NCI-H82 (cell line): ENCODE data around the gene DUSP28.
"Not testable (repeated sequence)": the region's sequence is repeated elsewhere in the genome, so short reads cannot be mapped to it uniquely, and the experiment has no call there.

Experiments
- DNase-seq: peaks from one replicate; lab custom pipeline; 2025; lab: John Stamatoyannopoulos, UW

DUSP28 gene

GRCh38 chr2:240560480-240561324, 545 bp downstream of the DUSP28 start:
- peak; percentile 99 for DNase-seq

DNA sequence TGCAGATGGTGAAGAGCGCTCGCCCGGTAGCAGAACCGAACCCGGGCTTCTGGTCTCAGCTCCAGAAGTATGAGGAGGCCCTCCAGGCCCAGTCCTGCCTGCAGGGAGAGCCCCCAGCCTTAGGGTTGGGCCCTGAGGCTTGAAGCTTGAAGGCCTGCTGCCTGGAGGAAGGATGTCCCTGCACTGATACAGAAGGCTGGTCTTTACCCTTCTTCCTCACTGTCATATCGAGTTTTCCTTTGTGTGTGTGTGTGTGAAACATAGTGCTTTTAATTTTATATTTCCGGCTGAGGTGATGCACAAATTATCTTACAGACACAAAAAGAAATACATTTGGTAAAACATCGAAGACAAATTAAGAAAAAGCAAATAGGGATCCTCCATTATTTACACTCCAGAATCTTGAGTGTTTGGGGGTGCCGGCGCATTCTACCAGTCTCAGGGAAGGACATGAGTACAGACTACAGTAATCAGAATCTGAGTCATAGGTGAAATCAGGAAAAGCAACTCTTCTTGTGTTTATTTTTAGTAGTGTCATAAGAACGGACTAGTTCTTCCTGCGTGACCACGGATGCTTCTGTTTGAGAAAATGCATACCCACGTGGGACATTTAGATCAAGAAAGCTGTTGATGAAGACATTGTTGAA, 1.3 kb downstream of the DUSP28 start:
- DNase-seq, result no peak

DNA sequence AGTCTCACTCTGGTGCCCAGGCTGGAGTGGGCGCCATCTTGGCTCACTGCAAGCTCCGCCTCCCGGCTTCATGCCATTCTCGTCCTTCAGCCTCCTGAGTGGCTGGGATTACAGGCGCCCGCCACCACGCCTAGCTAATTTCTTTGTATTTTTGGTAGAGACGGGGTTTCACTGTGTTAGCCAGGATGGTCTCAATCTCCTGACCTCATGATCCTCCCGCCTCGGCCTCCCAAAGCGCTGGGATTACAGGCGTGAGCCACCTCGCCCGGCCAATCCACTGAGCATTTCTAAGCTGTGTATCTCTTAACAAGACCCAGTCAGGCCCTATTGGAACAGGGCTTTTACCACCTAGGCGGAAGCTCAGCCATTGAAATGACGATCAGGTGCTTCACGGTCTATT, 3.1 kb downstream of the DUSP28 start:
- DNase-seq, result not testable (repeated sequence)

DNA sequence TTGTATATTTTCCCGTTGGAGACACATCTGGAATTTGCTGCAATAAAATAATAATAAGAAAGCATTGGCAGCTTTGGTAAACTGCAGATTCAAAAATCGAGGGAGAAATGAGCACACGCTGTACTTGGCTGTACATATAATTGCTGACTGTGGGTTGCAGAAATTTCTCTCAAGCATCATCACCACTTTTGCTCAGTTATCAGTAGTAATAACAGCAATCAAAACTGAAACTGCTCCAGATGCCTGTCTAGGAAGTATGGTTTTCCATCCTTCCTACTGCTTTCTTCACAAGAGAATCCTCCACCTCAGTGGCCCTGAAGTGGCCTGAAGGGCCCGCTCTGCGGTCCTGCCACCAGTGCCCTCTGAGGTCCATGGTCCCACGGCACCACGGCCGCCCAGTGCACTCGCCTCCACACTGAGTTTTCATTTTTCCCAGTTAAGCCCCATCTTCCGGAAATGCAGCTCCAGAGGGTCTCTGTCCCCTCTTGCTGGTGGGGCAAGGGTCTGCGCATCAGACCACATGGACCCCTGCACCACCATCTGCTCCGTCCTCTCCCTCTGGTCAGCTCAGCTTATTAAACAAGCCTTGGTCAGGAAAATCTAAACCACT, 3.9 kb downstream of the DUSP28 start:
- DNase-seq, result no peak

DNA sequence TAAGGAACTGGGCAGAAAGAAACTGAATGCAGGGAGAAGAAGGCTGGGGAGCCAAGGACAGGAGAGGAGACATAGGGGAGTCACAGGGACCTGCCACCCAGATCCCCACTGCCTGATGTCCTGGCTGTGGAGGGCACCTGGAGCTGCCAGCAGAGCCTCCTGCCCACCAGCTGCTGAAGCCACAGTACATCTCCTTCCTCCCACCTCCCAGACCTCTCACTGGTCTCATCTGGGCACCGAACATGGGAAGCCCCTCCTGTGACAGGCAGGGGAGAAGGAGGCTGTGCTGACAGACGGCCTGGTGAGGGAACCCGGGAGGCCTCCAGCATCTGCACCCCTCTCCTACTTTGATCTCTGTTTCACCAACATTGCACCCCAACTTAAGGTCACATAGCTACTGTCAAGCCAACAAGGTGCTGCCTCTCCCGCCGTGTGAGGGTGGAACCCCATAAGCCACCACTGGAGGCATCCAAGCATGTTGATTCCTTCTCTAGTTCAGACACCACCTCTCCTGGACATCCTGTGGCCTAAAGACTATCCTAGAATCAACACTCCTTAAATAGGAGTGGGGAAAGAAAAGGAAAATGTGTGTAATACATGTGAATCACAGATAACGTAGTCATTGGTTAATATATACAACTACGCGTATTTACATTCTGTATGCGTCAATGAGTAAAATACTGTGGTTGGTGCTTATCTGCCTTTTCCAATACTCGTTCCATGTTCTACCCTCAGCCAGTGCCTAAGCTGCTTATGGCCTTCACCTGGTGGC, 4.6 kb downstream of the DUSP28 start:
- peak; percentile 21 for DNase-seq

- DNase-seq, result peak; percentile 51
Measured at GRCh38 chr2:240565333-240566202, 5.4 kb downstream of the DUSP28 start.

GRCh38 chr2:240566203-240567136, 6.3 kb downstream of the DUSP28 start:
- DNase-seq, result peak; percentile 89

DNA sequence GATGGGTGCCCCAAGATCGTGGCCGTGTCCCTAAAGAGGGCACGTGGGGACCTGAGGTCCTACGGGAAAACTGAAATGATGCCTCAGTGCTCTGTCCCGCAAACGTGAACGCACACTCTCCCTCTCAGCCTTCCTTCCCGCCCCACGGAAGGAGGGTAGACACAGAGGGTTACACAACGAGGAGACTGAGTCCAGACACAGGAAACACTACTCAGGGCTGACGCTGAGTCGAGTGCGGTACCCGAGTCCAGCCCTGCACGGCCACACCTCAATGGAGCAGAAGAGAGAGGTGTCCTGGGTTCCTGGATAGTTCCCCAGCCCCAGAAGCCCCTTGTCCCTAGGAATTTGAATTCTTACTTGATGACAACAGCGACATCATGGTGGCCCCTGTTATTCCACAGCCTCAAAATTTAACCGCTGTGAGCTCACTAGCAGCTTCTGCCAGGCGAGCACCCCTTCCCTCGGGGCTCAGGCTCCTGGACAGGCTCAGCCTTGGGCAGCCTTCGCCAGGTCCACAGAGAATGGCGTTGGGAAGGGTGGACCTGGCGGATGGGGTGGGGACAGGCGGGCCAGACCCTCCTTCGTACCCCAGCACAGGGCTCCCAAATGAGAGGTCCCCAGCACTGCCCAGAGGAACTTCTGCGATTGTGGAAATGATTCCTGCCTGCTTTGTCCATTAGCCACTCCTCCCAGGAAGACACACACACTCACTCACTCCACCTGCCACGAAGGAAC, 7.1 kb downstream of the DUSP28 start:
- no peak for DNase-seq

DNA sequence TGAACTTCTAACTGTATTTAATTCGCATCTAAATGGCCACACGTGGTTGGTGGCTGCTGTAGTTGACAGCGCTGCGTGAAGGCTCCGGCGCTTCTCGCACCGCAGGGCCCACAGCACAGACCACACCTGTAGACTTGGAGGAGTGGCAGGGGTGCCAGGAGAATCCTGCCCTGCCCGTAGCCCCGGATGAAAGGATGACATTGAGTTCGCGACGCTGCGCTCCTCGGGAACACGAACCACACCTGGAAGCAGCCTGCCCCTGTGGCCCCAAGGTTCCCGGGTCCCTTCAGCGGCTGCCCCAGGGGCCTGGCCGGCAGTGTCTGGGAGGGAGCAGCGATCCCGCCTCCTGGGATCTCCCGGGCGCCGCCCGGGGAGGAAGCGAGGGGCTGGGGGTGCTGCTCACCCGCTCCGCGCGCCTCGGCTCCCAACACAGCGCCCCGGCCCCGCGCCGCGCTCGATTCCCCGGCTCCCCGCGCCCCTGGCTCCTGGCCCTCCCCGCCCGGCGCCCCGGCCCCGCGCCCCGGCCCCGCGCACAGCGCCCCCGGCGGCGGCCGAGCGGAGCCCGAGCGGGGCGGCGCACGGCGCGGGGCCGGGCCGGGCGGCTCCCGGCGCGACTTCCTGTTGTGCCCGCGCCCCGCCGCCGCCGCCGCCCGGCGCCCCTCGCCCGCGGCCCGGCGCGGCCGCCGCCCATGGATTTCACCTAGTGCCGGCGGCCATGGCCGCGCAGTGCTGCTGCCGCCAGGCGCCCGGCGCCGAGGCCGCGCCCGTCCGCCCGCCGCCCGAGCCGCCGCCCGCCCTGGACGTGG, 7.9 kb downstream of the DUSP28 start, which contains the start of gene RNPEPL1:
TSS of gene RNPEPL1 (plus strand) at position 613 of the 806 bp plus-strand sequence. CDS start at position 716, 103 bp downstream.
- peak; percentile 60 for DNase-seq

DNA sequence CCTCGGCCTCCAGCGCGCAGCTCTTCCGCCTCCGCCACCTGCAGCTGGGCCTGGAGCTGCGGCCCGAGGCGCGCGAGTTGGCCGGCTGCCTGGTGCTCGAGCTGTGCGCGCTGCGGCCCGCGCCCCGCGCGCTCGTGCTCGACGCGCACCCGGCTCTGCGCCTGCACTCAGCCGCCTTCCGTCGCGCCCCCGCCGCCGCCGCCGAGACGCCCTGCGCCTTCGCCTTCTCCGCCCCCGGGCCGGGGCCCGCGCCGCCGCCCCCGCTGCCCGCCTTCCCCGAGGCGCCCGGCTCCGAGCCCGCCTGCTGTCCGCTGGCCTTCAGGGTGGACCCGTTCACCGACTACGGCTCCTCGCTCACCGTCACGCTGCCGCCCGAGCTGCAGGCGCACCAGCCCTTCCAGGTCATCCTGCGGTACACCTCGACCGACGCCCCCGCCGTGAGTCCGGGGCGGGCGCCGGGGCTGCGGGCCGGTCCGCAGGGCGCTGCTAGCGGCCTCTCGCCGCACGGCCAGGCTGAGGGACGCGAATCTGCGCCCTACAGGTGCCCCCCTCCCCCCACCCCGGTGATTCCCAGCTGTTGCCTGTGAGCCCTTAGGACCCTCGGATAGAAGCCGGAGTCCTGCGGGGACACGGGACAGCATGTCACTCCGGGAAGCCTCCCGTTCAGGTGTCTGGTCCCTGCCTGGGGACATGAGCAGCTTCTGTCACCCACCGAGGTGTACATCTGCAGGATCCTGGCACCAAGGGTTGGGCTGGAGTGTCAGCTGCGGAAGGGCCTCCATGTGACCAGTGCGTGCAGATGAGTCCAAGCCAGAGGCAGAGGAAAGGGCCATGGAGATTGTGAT, 8.7 kb downstream of the DUSP28 start:
- DNase-seq, result peak; percentile 55

GRCh38 chr2:240569523-240569997, 9.4 kb downstream of the DUSP28 start:
- no peak for DNase-seq

GRCh38 chr2:240569998-240570530, 9.9 kb downstream of the DUSP28 start:
- DNase-seq, result no peak

GRCh38 chr2:240570531-240571313, 10.6 kb downstream of the DUSP28 start:
- no peak for DNase-seq

- no peak for DNase-seq
Measured at GRCh38 chr2:240571314-240571973, 11.3 kb downstream of the DUSP28 start.

DNA sequence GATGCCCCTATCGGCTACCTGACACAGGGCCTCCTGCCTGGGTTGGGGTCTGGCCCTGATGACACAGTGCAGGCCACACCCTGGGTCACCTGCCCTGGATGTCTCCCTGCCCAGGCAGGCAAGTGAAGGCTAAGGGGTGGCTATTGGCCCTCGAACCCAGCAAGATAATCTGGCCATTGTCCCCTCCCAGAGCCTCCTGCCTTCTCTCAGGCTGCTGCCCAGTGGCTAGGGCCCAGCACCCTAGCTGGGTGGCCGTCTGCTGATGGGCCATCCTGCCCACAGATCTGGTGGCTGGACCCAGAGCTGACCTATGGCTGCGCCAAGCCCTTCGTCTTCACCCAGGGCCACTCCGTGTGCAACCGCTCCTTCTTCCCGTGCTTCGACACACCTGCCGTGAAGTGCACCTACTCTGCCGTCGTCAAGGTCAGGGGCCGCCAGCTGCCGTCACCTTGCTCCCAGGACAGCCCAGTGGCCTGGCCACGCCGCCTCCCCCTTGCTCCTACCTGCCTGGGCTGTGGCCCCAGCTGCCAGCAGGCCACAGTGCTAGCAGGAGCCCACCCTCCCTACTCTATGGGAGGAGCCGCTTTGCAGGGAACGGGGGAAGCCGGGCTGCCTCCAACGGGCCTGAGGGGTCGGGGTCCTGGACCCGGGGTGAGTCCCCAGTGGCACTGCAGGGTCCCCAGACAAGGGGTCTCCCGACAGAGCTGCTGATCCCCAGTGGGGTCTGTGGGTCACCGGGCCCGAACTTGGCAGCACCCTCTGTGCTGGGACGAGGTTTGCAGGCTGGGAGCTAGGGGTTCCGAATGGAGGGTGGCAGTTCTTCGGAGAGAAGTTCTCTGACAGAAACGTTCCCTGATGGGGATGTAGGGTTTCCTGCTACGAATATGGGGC, 12.2 kb downstream of the DUSP28 start:
- no peak for DNase-seq
